ENCODE data around the gene BPIFA2. TPM values are rescaled to one million over a fixed set of nuclear protein-coding genes. Genes with fewer than 3 reads are reported as not detected.
A peak's percentile ranks its signal among the peaks of the same experiment; 100 is the strongest.

The BPIFA2 gene
- total RNA-seq, 1 donor from 2014 or later: not detected

GRCh38 chr20:33202451-33202850, 34.5 kb downstream of the BPIFA2 start:
- DNase-seq: no peak

- DNase-seq: no peak
Measured at GRCh38 chr20:33203444-33203843, 35.5 kb downstream of the BPIFA2 start.

GRCh38 chr20:33209789-33210188, 41.8 kb downstream of the BPIFA2 start:
- peak; percentile 90 for DNase-seq

GRCh38 chr20:33210371-33210770, 42.4 kb downstream of the BPIFA2 start:
- DNase-seq: no peak

GRCh38 chr20:33211817-33212424, 44.0 kb downstream of the BPIFA2 start:
- DNase-seq: peak; percentile 49

GRCh38 chr20:33217052-33217451, 49.1 kb downstream of the BPIFA2 start, which contains the start of gene BPIFA3:
TSS of gene BPIFA3 (plus strand) at chr20:33217352. CDS start at chr20:33217537, 185 bp downstream.
- DNase-seq: no peak

GRCh38 chr20:33224399-33224798, 56.4 kb downstream of the BPIFA2 start:
- DNase-seq: no peak

- DNase-seq: no peak
Measured at GRCh38 chr20:33229843-33230242, 61.9 kb downstream of the BPIFA2 start.

Other genes starting within 250 kb of the BPIFA2 start
- gene SUN5, start 163.7 kb upstream of the BPIFA2 start, total RNA-seq: not detected
- gene BPIFB2, start 160.5 kb upstream of the BPIFA2 start, total RNA-seq: 54.9 TPM
- gene BPIFB6, start 136.5 kb upstream of the BPIFA2 start, total RNA-seq: not detected
- 11.3 TPM for gene BPIFB3, start 114.3 kb upstream of the BPIFA2 start, total RNA-seq
- 0.62 TPM for gene BPIFB4, start 88.5 kb upstream of the BPIFA2 start, total RNA-seq
- gene BPIFA3, start 49.2 kb downstream of the BPIFA2 start, total RNA-seq: not detected
- gene BPIFA1, start 67.8 kb downstream of the BPIFA2 start, total RNA-seq: 109 TPM
- 158 TPM for gene BPIFB1, start 115.1 kb downstream of the BPIFA2 start, total RNA-seq
- gene CDK5RAP1, start 233.4 kb downstream of the BPIFA2 start, total RNA-seq: 24.3 TPM

All from tongue (tissue), 2 donors.